Ishikawa (cell line): ENCODE measurements around the gene CCDC73.

Experiments used
- CEBPB ChIP-seq: IDR thresholded peaks from 2 replicates; pipeline ENCODE4 v1.6.1; 2012
- CREB1 ChIP-seq: IDR thresholded peaks from 2 replicates; pipeline ENCODE4 v1.6.1; 2012; ENCODE audit warnings: low read depth
- EGR1 ChIP-seq: IDR thresholded peaks from 2 replicates; pipeline ENCODE4 v1.6.1; 2012
- EP300 ChIP-seq: IDR thresholded peaks from 2 replicates; pipeline ENCODE4 v1.6.1; 2012; ENCODE audit warnings: borderline replicate concordance
- FOXM1 ChIP-seq: IDR thresholded peaks from 2 replicates; pipeline ENCODE4 v1.6.1; 2012; ENCODE audit warnings: low read depth, borderline replicate concordance
- NFIC ChIP-seq: IDR thresholded peaks from 2 replicates; pipeline ENCODE4 v1.6.1; 2012
- RAD21 ChIP-seq: IDR thresholded peaks from 2 replicates; pipeline ENCODE4 v1.6.1; 2012; ENCODE audit warnings: low read depth
- TAF1 ChIP-seq: IDR thresholded peaks from 2 replicates; pipeline ENCODE4 v1.6.1; 2012; ENCODE audit warnings: low read depth, mild to moderate bottlenecking
- TCF12 ChIP-seq: IDR thresholded peaks from 2 replicates; pipeline ENCODE4 v1.6.1; 2012; ENCODE audit warnings: low read depth
- TEAD4 ChIP-seq: IDR thresholded peaks from 2 replicates; pipeline ENCODE4 v1.6.1; 2012
- YY1 ChIP-seq: IDR thresholded peaks from 2 replicates; pipeline ENCODE4 v1.6.1; 2012; ENCODE audit warnings: low read depth
- ZBTB7A ChIP-seq: IDR thresholded peaks from 2 replicates; pipeline ENCODE4 v1.6.1; 2012; ENCODE audit warnings: low read depth
- TF ChIP-seq, protein P1 (sequence below): IDR thresholded peaks from 2 replicates; pipeline ENCODE4 v1.6.1; 2012
- TF ChIP-seq, protein P2 (sequence below): IDR thresholded peaks from 2 replicates; pipeline ENCODE4 v1.6.1; 2012
- TF ChIP-seq, protein P3 (sequence below): IDR thresholded peaks from 2 replicates; pipeline ENCODE4 v1.6.1; 2012; ENCODE audit warnings: low read depth, mild to moderate bottlenecking

The CCDC73 gene

DNA sequence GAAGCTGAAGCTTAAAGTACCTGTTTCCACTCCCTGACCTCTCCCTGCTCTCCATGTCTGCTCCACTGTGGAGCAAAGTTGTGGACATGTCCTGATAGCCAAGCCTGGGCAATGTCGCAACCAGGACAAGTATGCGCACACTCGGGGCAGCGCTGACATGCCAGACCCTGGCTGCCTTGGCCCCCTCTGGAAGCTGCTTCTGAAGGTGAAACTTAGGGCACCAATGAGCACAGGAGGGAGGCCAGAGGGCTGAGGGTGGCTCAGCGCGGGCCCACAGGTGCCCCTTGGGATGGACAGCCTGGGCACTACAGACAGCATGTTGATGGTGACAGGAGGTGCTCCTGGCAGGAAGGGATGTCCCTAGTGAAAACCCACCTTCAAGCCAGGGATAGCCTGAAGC, 90.2 kb downstream of the CCDC73 start:
- TF ChIP-seq EP300 (no peak), TEAD4 (no peak), CREB1 (no peak), TAF1 (no peak), YY1 (no peak), EGR1 (no peak), TCF12 (no peak)
- TF ChIP-seq, protein P1, sequence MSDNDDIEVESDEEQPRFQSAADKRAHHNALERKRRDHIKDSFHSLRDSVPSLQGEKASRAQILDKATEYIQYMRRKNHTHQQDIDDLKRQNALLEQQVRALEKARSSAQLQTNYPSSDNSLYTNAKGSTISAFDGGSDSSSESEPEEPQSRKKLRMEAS = no peak

DNA sequence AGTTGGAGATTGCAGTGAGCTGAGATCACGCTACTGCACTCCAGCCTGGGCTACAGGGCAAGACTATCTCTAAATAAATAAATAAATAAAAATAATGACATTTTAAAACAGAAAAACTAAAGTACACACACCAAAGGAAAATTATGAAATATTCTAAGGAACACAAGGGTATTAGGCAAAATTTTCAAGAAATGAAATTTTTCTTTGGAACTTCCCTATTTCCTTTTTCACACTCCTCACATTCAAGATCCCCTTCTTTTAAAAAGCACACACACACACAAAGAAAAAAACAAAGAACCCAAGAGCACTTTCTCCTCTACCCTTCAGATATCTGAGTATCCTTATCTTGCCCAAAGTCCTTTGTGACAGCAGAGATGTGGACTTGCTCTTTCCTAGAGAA, 92.8 kb downstream of the CCDC73 start:
- TF ChIP-seq, protein P2, sequence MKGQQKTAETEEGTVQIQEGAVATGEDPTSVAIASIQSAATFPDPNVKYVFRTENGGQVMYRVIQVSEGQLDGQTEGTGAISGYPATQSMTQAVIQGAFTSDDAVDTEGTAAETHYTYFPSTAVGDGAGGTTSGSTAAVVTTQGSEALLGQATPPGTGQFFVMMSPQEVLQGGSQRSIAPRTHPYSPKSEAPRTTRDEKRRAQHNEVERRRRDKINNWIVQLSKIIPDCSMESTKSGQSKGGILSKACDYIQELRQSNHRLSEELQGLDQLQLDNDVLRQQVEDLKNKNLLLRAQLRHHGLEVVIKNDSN = no peak
- TF ChIP-seq NFIC (no peak), CREB1 (no peak), CEBPB (no peak), EP300 (no peak), FOXM1 (no peak), TCF12 (no peak), YY1 (no peak), ZBTB7A (no peak), TAF1 (no peak), TEAD4 (no peak), EGR1 (no peak), RAD21 (no peak)
- TF ChIP-seq, protein P3, sequence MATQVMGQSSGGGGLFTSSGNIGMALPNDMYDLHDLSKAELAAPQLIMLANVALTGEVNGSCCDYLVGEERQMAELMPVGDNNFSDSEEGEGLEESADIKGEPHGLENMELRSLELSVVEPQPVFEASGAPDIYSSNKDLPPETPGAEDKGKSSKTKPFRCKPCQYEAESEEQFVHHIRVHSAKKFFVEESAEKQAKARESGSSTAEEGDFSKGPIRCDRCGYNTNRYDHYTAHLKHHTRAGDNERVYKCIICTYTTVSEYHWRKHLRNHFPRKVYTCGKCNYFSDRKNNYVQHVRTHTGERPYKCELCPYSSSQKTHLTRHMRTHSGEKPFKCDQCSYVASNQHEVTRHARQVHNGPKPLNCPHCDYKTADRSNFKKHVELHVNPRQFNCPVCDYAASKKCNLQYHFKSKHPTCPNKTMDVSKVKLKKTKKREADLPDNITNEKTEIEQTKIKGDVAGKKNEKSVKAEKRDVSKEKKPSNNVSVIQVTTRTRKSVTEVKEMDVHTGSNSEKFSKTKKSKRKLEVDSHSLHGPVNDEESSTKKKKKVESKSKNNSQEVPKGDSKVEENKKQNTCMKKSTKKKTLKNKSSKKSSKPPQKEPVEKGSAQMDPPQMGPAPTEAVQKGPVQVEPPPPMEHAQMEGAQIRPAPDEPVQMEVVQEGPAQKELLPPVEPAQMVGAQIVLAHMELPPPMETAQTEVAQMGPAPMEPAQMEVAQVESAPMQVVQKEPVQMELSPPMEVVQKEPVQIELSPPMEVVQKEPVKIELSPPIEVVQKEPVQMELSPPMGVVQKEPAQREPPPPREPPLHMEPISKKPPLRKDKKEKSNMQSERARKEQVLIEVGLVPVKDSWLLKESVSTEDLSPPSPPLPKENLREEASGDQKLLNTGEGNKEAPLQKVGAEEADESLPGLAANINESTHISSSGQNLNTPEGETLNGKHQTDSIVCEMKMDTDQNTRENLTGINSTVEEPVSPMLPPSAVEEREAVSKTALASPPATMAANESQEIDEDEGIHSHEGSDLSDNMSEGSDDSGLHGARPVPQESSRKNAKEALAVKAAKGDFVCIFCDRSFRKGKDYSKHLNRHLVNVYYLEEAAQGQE = no peak
- TF ChIP-seq, protein P1 = no peak

DNA sequence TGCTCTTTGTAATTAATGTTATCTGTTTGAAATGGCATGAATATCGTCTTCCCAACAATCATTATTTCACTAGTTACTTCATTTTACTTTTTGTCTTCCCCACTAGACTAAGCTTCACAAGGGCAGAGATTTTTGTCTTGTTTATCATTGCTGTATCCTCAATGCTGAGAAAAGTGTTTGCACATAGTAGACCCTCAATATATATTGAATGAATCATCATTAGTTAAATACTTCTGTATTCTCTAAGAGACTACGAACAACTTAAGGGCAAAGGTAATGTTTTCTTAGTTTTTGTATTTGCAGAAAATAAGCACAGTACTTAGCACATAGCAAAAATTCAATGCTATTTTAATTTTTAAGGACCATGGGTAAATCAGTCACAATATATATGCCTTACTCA, 95.9 kb downstream of the CCDC73 start:
- TF ChIP-seq TCF12 = no peak

DNA sequence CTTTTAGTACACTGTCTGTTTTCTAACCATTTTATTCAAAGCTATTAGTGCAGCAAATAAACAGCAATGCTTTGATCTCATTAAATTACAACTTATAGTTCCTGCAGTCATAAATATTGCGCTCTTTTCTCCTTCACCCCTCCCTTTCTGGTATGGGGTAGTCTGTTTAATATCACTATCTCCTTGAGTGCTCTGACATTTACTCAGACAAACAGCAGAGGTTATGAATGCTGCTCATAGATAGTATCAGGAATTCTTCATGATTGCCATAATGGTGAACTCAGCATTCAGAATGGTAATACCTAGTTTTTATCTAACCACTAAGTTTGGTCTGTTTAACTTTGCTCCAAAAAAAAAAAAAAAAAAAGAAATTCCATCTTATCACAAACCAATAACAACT, 123.4 kb downstream of the CCDC73 start:
- TF ChIP-seq YY1 (no peak), TCF12 (no peak), NFIC (no peak), TAF1 (no peak), EGR1 (no peak), CEBPB (no peak), FOXM1 (no peak), RAD21 (no peak), ZBTB7A (no peak), EP300 (no peak)
- TF ChIP-seq, protein P2 = no peak

DNA sequence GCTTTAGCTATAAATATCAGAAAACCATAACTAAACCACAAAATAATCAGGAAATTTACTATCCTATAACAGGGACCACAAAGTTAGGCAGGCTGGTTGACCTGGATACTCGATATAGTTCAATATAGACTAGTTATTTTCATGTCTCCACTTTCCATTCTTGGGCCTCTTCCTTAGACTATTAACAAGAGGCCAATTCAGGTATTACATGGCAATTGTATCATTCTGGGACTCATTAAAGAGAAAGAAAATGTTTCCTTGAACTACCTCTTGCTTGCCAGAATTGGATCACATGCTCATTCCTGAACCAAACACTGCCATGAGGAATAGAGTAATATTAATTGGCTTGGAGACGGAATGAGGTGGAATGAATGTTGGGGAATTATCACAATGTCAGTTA, 134.8 kb downstream of the CCDC73 start:
- TF ChIP-seq, protein P1 = no peak
- no peak for TF ChIP-seq CEBPB

DNA sequence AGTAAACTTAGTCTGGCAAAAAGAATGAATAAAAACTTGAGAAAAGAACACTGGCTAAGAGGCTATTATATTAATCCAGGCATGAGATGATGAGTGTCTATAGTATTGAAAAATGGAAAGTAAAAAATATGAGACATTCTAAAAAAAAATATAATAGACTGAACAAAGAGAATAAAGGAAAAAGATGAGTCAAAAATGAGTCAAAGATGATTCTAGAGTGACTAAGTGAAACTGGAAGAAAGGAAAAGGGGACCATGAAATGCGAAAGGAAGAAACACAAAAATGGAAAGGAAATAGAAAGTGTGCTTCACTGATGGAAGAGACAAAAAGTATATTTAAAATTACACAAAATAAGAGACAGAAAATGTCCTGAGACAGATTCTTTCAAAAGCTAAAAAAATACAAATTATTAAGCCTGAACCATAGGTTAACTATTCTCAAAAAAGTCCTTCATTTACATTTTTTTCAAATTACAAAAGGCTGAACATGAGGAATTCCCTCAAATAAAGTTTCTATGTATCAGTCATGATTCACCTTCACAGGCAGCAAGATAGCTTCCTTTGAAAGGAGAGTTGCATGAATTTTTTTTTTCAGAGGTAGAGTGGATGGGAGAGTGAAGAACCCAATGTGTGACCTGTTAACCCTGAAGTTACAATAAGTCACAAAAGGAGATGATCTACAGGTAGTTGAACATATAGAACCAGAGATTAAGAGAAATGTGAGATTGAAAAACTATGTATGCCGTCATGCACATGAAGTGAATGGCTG, 135.6 kb downstream of the CCDC73 start:
- TF ChIP-seq, protein P1 = no peak
- TF ChIP-seq, protein P3 = no peak
- TF ChIP-seq EGR1 = no peak
- TF ChIP-seq EP300 = no peak
- TF ChIP-seq FOXM1 = no peak
- TF ChIP-seq RAD21 = no peak
- no peak for TF ChIP-seq NFIC
- TF ChIP-seq, protein P2 = no peak
- TF ChIP-seq CEBPB = no peak
- TF ChIP-seq TEAD4 = no peak
- no peak for TF ChIP-seq TAF1
- TF ChIP-seq YY1 = no peak
